Right lobe of liver (tissue), 4 donors: ENCODE data around the gene FAF2.

Source experiments
- CTCF ChIP-seq, 4 donors: fragments of 200-600 bp in 3 of 4; fragments of 450-650 bp in 1 of 4; IDR thresholded peaks; one replicate each; pipeline versions ENCODE4 v1.5.1 to v1.8.0; 2016 to 2022; ENCODE audit warnings: antibody characterized with exemption in 4 of 4, mild to moderate bottlenecking in 2 of 4
- POLR2A ChIP-seq: fragments of 450-650 bp; IDR thresholded peaks from one replicate; pipeline ENCODE4 v1.6.1; 2017; ENCODE audit warnings: antibody characterized with exemption, mild to moderate bottlenecking
- donor health status: DM: no; HTN: no; CAD: no.
- donor health status: DM: no; HTN: no; CAD: no.
- donor health status: DM: no; HTN: yes; CAD: no.

- no peak for TF ChIP-seq CTCF (IDR thresholded peaks at IDR 0.05)
- TF ChIP-seq POLR2A = no peak
These were observed 88.1 kb downstream of the FAF2 start for GRCh38 chr5:176536132-176536901.
